Stimulated activated CD4-positive, alpha-beta T cell treated with anti-CD3 and anti-CD28 coated beads, Interleukin-2, amount 100 ng/mL, for 4 hours (primary cell): ENCODE data around the gene GRWD1.

Experiments
- DNase-seq: peaks from one replicate; pipeline ENCODE4 v3.0.0-alpha.2; 2020; ENCODE audit warnings: low read depth

The GRWD1 gene

DNA sequence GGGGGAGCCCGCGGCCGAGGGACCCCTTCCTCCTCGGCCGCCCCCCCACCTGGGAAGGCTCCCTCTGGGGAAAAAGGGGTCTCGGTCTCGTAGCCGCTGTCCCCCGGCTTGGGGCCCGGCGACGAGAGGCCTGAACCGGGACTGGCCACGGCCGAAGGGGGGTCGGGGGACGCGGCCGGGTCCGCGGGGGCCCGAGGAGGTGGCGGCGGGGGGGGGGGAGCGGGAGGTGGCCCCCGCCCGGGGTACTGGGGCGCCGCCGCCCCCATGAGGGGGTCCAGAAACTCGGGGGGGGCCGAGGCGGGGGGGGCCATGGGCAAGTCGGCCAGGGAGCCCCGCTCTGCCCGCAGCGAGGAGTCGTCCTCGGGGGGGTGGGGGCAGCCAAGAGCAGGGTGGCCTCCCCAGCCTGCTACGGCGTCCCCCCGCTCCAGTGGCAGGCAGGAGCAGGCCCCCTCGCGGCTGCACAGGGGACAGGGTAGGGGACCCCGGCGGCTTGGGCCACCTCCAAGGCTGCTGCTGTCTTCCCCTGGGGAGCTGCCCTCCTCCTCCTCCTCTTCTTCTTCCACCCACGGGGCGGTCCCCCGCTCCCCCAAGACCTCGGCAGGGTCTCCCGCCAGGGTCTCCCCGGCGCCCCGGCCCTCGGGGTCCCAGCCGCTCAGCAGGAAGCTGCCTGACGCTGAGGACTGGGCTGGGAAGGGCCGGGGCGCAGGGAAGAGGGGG, 53.0 kb downstream of the GRWD1 start:
- no peak for DNase-seq

DNA sequence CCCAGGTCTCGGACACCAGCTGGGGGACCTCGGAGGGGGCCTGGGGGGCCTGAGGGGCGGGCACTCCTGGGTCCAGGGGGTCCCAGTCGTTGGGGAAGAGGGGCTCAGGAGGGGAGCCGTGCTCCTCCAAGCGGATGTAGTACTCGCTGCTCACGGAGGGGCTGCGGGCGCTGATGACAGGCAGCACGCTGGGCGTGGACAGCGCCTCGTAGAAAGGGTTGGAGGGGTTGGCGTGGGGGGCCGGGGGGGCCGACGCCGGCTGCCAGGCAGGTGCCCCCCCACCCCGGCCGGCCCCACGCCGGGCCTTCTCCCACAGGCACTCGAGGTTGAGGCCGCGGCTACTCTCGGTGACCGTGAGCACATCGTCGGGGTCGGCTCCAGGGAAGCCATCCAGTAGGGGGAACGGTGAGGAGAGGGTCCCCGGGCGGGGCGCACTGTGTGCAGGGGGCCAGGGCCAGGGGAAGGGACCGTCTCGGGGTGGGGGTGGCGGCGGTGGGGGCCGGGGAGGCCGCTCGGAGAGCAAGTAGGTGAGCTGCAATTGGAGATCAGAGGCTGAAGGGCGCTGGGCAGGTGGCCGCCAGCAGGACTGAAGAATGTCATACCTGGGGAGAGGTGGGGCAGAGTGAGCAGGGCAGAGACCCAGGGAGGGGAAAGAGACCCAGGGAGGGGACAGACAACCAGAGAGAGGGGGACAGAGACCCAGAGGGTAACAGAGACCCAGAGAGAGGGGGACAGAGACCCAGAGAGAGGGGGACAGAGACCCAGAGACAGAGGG, 53.7 kb downstream of the GRWD1 start:
- no peak for DNase-seq

GRCh38 chr19:48500830-48501493, 55.2 kb downstream of the GRWD1 start:
- no peak for DNase-seq

- peak; percentile 62 for DNase-seq
Observed at GRCh38 chr19:48501494-48502349, 55.9 kb downstream of the GRWD1 start.

DNA sequence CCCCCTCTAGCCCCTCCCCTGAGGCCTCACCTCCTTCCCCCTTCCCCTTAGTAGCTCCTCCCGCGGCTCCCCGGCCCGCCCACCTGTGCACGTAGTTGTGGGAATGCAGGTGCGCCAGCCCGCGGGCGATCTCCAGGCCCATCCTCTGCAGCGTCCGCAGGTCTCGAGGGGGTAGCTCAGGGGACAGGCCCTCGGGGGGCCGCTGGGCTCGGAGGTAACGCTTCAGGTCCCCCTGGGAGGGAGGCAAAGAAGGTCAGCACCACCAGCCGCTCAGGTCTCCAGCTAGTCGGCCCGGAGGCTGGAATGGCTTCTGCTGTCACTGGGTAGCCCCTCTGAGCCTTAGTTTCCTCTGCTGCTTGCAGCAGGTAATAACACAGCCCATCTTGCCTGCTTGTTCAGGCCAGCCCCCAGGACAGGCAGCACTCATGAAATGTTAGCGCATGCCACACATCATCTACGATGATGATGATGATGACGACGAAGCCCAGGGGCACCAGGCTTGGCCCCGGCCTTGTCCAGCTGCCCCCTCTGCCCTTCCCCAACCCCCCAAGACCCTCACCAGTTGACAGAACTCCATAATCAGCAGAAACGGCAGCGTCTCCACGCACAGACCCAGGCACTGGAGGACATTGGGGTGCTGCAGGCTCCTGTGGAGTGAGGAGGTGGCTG, 56.7 kb downstream of the GRWD1 start:
- DNase-seq = no peak

DNA sequence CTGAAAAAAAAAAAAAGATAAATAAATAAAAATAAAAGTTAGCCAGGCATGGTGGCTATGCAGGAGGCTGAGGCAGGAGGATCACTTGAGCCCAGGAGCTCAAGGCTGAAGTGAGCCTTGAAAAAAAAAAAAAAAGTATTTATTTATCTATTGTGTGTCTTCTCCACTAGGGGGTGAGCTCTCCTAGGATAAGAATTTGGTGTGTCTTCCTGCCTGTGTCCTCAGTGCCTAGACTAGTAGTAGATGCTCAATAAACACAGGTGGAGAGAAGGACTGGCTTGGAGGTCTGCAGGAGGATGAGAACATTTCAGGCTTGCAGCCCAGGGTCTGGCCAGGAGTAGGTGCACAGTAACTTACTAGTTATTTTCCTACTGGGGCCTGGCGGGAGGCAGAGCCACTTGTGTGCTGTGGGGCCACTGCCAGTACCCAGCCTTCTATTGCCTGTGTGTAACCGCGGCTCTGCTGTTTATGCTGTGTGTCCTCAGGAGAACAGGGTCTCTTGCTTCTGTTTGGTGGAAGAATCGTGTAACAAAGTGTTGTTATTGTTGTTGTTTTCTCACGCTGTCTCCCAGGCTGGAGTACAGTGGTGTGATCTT, 60.5 kb downstream of the GRWD1 start:
- no peak for DNase-seq
